Left ventricle myocardium inferior (tissue), 1 donor: ENCODE measurements around the gene RAB41. TPM values are rescaled to one million over a fixed set of nuclear protein-coding genes. Genes with fewer than 3 reads are reported as not detected.
"Not testable (repeated sequence)": the region's sequence is repeated elsewhere in the genome, so short reads cannot be mapped to it uniquely, and the experiment has no call there.

Source experiments
- DNase-seq: peaks from one replicate; pipeline ENCODE4 v3.0.0-alpha.2; 2020
- H3K27ac ChIP-seq: fragments of 200-600 bp; replicated peaks from 2 replicates; pipeline ENCODE4 v1.8.0; 2021
- H3K27me3 ChIP-seq: fragments of 200-600 bp; 2 replicates; pipeline ENCODE4 v1.8.0; 2021; ENCODE audit warnings: low read depth
- H3K36me3 ChIP-seq: fragments of 200-600 bp; 2 replicates; pipeline ENCODE4 v1.8.0; 2021
- H3K4me1 ChIP-seq: fragments of 200-600 bp; 2 replicates; pipeline ENCODE4 v1.8.0; 2021
- H3K4me3 ChIP-seq: fragments of 200-600 bp; 2 replicates; pipeline ENCODE4 v1.8.0; 2021; ENCODE audit warnings: mild to moderate bottlenecking, moderate library complexity
- H3K9me3 ChIP-seq: fragments of 200-600 bp; replicated peaks from 2 replicates; pipeline ENCODE4 v1.8.0; 2021
- CTCF ChIP-seq: fragments of 200-600 bp; IDR thresholded peaks from 2 replicates; pipeline ENCODE4 v1.8.0; 2021; ENCODE audit warnings: antibody characterized with exemption, mild to moderate bottlenecking, borderline replicate concordance
- intact Hi-C: fragments of 100-400 bp; cut with micrococcal nuclease; formaldehyde crosslinking; loops from one replicate; pipeline ENCODE4 v1.11.0; 2022
- long read RNA-seq: library from polyadenylated mRNA; unstranded; transcript quantifications from one replicate; pipeline ENCODE4 v2.0.0, GENCODE V29; 2021
- total RNA-seq: library from RNA; stranded (reverse); fragmentation: NEBNext Ultra II Directional; extraction: Animal tissue kit (Norgen Biotek cat#: 25700); gene quantifications from one replicate; pipeline ENCODE4 v1.2.1, GENCODE V29; 2021
- donor health status: DM: no; HTN: yes; CAD: no; lungs with severe emphysema.

Gene RAB41
- total RNA-seq = not detected
- long read RNA-seq = 0 reads

GRCh38 chrX:70281951-70282350 lies at the start of gene RAB41:
Gene RAB41 (plus strand): TSS chrX:70282172. CDS start chrX:70282218, 46 bp downstream.
- no peak within 1 kb of the TSS for H3K4me3 ChIP-seq
- DNase-seq = no peak
- H3K9me3 ChIP-seq = no peaks in the 10 kb centered on the region
- no peaks in the 10 kb centered on the region for H3K4me1 ChIP-seq
- peaks cover 4% of the 10 kb centered on the region for H3K36me3 ChIP-seq
- no peaks in the 10 kb centered on the region for H3K27me3 ChIP-seq
- TF ChIP-seq CTCF = no peak
- intact Hi-C loops = no loop called here
- H3K27ac ChIP-seq = no peak within 1 kb of the TSS

GRCh38 chrX:70234355-70234754 lies 47.6 kb upstream of the RAB41 start, which contains the start of gene AWAT1:
Gene AWAT1 (plus strand): TSS chrX:70234655. CDS start chrX:70234696, 41 bp downstream.
- Histone ChIP-seq H3K4me3 (no peak within 1 kb of the TSS), H3K4me1 (no peaks in the 10 kb centered on the region), H3K27ac (no peak within 1 kb of the TSS), H3K9me3 (no peaks in the 10 kb centered on the region), H3K27me3 (no peaks in the 10 kb centered on the region), H3K36me3 (no peaks in the 10 kb centered on the region)
- no peak for TF ChIP-seq CTCF
- intact Hi-C loops = no loop called here
- no peak for DNase-seq

- no peak overlapping the region for H3K4me3 ChIP-seq
- no peak overlapping the region for H3K27ac ChIP-seq
- no peaks in the 10 kb centered on the region for H3K27me3 ChIP-seq
- intact Hi-C loops = no loop called here
- no peak for DNase-seq
- TF ChIP-seq CTCF = no peak
- H3K9me3 ChIP-seq = no peaks in the 10 kb centered on the region
- H3K36me3 ChIP-seq = no peaks in the 10 kb centered on the region
- H3K4me1 ChIP-seq = no peaks in the 10 kb centered on the region
Observed at GRCh38 chrX:70240751-70241150, 41.2 kb upstream of the RAB41 start.

- no peaks in the 10 kb centered on the region for H3K27me3 ChIP-seq
- no peak for DNase-seq
- H3K4me3 ChIP-seq = no peak overlapping the region
- no peaks in the 10 kb centered on the region for H3K4me1 ChIP-seq
- H3K27ac ChIP-seq = no peak overlapping the region
- no peaks in the 10 kb centered on the region for H3K36me3 ChIP-seq
- intact Hi-C loops = no loop called here
- H3K9me3 ChIP-seq = no peaks in the 10 kb centered on the region
- TF ChIP-seq CTCF = no peak
Observed at GRCh38 chrX:70241501-70241900, 40.5 kb upstream of the RAB41 start.

GRCh38 chrX:70243601-70244000 lies 38.4 kb upstream of the RAB41 start:
- H3K27me3 ChIP-seq, H3K27ac ChIP-seq, H3K9me3 ChIP-seq, H3K4me1 ChIP-seq, H3K4me3 ChIP-seq, intact Hi-C loops, H3K36me3 ChIP-seq, DNase-seq: not testable (repeated sequence)

GRCh38 chrX:70244881-70245280 lies 37.1 kb upstream of the RAB41 start:
- intact Hi-C loops = no loop called here
- Histone ChIP-seq H3K36me3 (no peaks in the 10 kb centered on the region), H3K4me3 (no peak overlapping the region), H3K9me3 (no peaks in the 10 kb centered on the region), H3K4me1 (no peaks in the 10 kb centered on the region), H3K27me3 (no peaks in the 10 kb centered on the region), H3K27ac (no peak overlapping the region)
- no peak for DNase-seq
- TF ChIP-seq CTCF = no peak
